HEK293 (cell line): ENCODE measurements around the gene MCTS1.
A peak's percentile ranks its signal among the peaks of the same experiment; 100 is the strongest.

ENCODE experiments used
- BCL6B ChIP-seq: fragments of 450-650 bp; formaldehyde crosslinking; IDR thresholded peaks from 2 replicates; pipeline ENCODE4 v1.5.1; 2017; ENCODE audit warnings: missing biosample characterization, missing genetic modification characterization
- HOXD13 ChIP-seq: sonication (generic); formaldehyde crosslinking; IDR thresholded peaks from 2 replicates; pipeline ENCODE4 v1.8.0; 2022; ENCODE audit warnings: missing genetic modification reagents, borderline replicate concordance
- MYNN ChIP-seq: fragments of 450-650 bp; formaldehyde crosslinking; IDR thresholded peaks from 2 replicates; pipeline ENCODE4 v1.5.1; 2016; ENCODE audit warnings: missing biosample characterization, missing genetic modification characterization, borderline replicate concordance
- PRDM2 ChIP-seq: fragments of 450-650 bp; formaldehyde crosslinking; IDR thresholded peaks from 2 replicates; pipeline ENCODE4 v1.5.1; 2016; ENCODE audit warnings: missing biosample characterization, missing genetic modification characterization, borderline replicate concordance
- PRDM4 ChIP-seq: fragments of 450-650 bp; formaldehyde crosslinking; IDR thresholded peaks from 2 replicates; pipeline ENCODE4 v1.5.1; 2017; ENCODE audit warnings: missing biosample characterization, missing genetic modification characterization
- TRIM28 ChIP-seq: IDR thresholded peaks from 2 replicates; pipeline ENCODE4 v1.6.1; 2011; ENCODE audit warnings: low read length, control low read depth, borderline replicate concordance
- ZBTB11 ChIP-seq: fragments of 450-650 bp; formaldehyde crosslinking; conservative IDR thresholded peaks from 2 replicates; pipeline ENCODE4 v1.5.1; 2016; ENCODE audit warnings: low read depth, missing biosample characterization, missing genetic modification characterization
- ZFP41 ChIP-seq: fragments of 450-650 bp; formaldehyde crosslinking; IDR thresholded peaks from 2 replicates; pipeline ENCODE4 v1.5.1; 2016; ENCODE audit warnings: missing biosample characterization, missing genetic modification characterization, borderline replicate concordance
- ZNF10 ChIP-seq: fragments of 450-650 bp; formaldehyde crosslinking; IDR thresholded peaks from 2 replicates; pipeline ENCODE4 v1.5.1; 2017; ENCODE audit warnings: missing biosample characterization, missing genetic modification characterization
- ZNF114 ChIP-seq: fragments of 450-650 bp; formaldehyde crosslinking; IDR thresholded peaks from 2 replicates; pipeline ENCODE4 v1.5.0; 2017; ENCODE audit warnings: missing biosample characterization, missing genetic modification characterization
- ZNF16 ChIP-seq: fragments of 450-650 bp; formaldehyde crosslinking; IDR thresholded peaks from 2 replicates; pipeline ENCODE4 v1.5.1; 2016; ENCODE audit warnings: low read depth, missing biosample characterization, missing genetic modification characterization
- ZNF2 ChIP-seq: fragments of 450-650 bp; formaldehyde crosslinking; IDR thresholded peaks from 2 replicates; pipeline ENCODE4 v1.5.1; 2016; ENCODE audit warnings: missing biosample characterization, missing genetic modification characterization
- ZNF211 ChIP-seq: fragments of 450-650 bp; formaldehyde crosslinking; IDR thresholded peaks from 2 replicates; pipeline ENCODE4 v1.5.1; 2016; ENCODE audit warnings: low read depth, missing biosample characterization, missing genetic modification characterization
- ZNF223 ChIP-seq: fragments of 450-650 bp; formaldehyde crosslinking; IDR thresholded peaks from 2 replicates; pipeline ENCODE4 v1.5.1; 2016; ENCODE audit warnings: missing biosample characterization, missing genetic modification characterization
- ZNF266 ChIP-seq: fragments of 450-650 bp; formaldehyde crosslinking; IDR thresholded peaks from 2 replicates; pipeline ENCODE4 v1.5.1; 2016; ENCODE audit warnings: missing biosample characterization, missing genetic modification characterization, low read depth
- ZNF274 ChIP-seq, 2 experiments: fragments of 200-500 bp in 1 of 2; fragments of 450-650 bp in 1 of 2; sonication (Bioruptor generic) in 1 of 2; formaldehyde crosslinking in 1 of 2; IDR thresholded peaks; 2 replicates each; pipeline versions ENCODE4 v1.5.1 to v1.6.1; 2014 to 2016; ENCODE audit warnings: borderline replicate concordance in 1 of 2, inconsistent platforms in 1 of 2, low read length in 1 of 2, missing biosample characterization in 1 of 2, missing genetic modification characterization in 1 of 2
- ZNF433 ChIP-seq: fragments of 450-650 bp; formaldehyde crosslinking; IDR thresholded peaks from 2 replicates; pipeline ENCODE4 v1.5.1; 2016; ENCODE audit warnings: missing biosample characterization, missing genetic modification characterization, low read depth
- ZNF501 ChIP-seq: fragments of 450-650 bp; formaldehyde crosslinking; IDR thresholded peaks from 2 replicates; pipeline ENCODE4 v1.5.1; 2016; ENCODE audit warnings: missing biosample characterization, missing genetic modification characterization
- ZNF521 ChIP-seq: fragments of 450-650 bp; formaldehyde crosslinking; IDR thresholded peaks from 2 replicates; pipeline ENCODE4 v1.5.1; 2017; ENCODE audit warnings: missing biosample characterization, mild to moderate bottlenecking, missing genetic modification characterization
- ZNF530 ChIP-seq: fragments of 450-650 bp; formaldehyde crosslinking; IDR thresholded peaks from 2 replicates; pipeline ENCODE4 v1.5.1; 2016; ENCODE audit warnings: low read depth, missing biosample characterization, missing genetic modification characterization
- ZNF558 ChIP-seq: fragments of 450-650 bp; formaldehyde crosslinking; IDR thresholded peaks from 2 replicates; pipeline ENCODE4 v1.5.1; 2016; ENCODE audit warnings: missing biosample characterization, missing genetic modification characterization
- ZNF621 ChIP-seq: fragments of 450-650 bp; formaldehyde crosslinking; IDR thresholded peaks from 2 replicates; pipeline ENCODE4 v1.5.1; 2017; ENCODE audit warnings: missing biosample characterization, missing genetic modification characterization
- ZNF645 ChIP-seq: fragments of 450-650 bp; formaldehyde crosslinking; IDR thresholded peaks from 2 replicates; pipeline ENCODE4; 2016; ENCODE audit warnings: missing biosample characterization, missing genetic modification characterization
- ZNF660 ChIP-seq: fragments of 450-650 bp; IDR thresholded peaks from 2 replicates; pipeline ENCODE4 v1.5.1; 2018; ENCODE audit warnings: missing biosample characterization, mild to moderate bottlenecking, missing genetic modification characterization
- ZNF791 ChIP-seq: fragments of 450-650 bp; formaldehyde crosslinking; IDR thresholded peaks from 2 replicates; pipeline ENCODE4 v1.5.1; 2016; ENCODE audit warnings: missing biosample characterization, missing genetic modification characterization

The MCTS1 gene

GRCh38 chrX:120560842-120561633 is 42.9 kb upstream of the MCTS1 start, which contains the start of gene CUL4B (continued):
- TF ChIP-seq ZNF521 (tag by site-specific recombination) (no peak), ZNF645 (tag by site-specific recombination) (no peak), HOXD13 (CRISPR knock-in tag) (no peak), ZNF266 (tag by site-specific recombination) (no peak), MYNN (no peak), ZNF211 (tag by site-specific recombination) (no peak), PRDM2 (tag by site-specific recombination) (no peak), PRDM4 (no peak; the same call in 1 of the 2 replicates), ZNF114 (tag by site-specific recombination) (no peak), ZNF16 (tag by site-specific recombination) (no peak), ZNF274 (IDR thresholded peaks at IDR 0.05; ENCODE audit: low read length) (no peak), ZNF274 (tag by site-specific recombination; IDR thresholded peaks at IDR 0.05; ENCODE audit: borderline replicate concordance) (no peak), ZNF621 (tag by site-specific recombination) (no peak), ZNF223 (no peak), ZNF2 (tag by site-specific recombination) (no peak), ZNF558 (tag by site-specific recombination) (no peak), BCL6B (no peak), ZBTB11 (peak; percentile 92), ZNF530 (tag by site-specific recombination) (no peak), ZNF791 (tag by site-specific recombination) (no peak), ZNF10 (tag by site-specific recombination) (no peak), ZNF501 (tag by site-specific recombination) (peak; percentile 36; the same call in 1 of the 2 replicates), ZFP41 (tag by site-specific recombination) (no peak), TRIM28 (no peak), ZNF660 (tag by site-specific recombination) (0 out of 2 replicates have a peak, but pooled peaks have one; percentile 57), ZNF433 (no peak)
